GM12864 (cell line): Measurements from ENCODE around the gene OTOGL.

Experiments used
- DNase-seq: peaks from one replicate; pipeline ENCODE4 v3.0.0-alpha.2; 2011; ENCODE audit warnings: low read depth
- H3K4me3 ChIP-seq: 2 replicates; pipeline ENCODE4 v1.5.1; 2011; ENCODE audit warnings: mild to moderate bottlenecking, low read depth, low read length, control low read depth
- CTCF ChIP-seq: IDR thresholded peaks from 2 replicates; pipeline ENCODE4 v1.5.1; 2011; ENCODE audit warnings: low read depth, mild to moderate bottlenecking, moderate library complexity, low read length, control low read depth, inconsistent platforms; ENCODE audit errors: missing control alignments

The OTOGL gene

GRCh38 chr12:80411787-80412186, 312.4 kb downstream of the OTOGL start:
- DNase-seq, result no peak
- TF ChIP-seq CTCF, result no peak

GRCh38 chr12:80412343-80412953, 313.1 kb downstream of the OTOGL start:
- TF ChIP-seq CTCF, result peak; percentile 53
- peak; percentile 19 for DNase-seq
- no peak overlapping the region for H3K4me3 ChIP-seq

More at GRCh38 chr12:80411787-80412186, 312.4 kb downstream of the OTOGL start:
- H3K4me3 ChIP-seq, result no peak overlapping the region

DNA sequence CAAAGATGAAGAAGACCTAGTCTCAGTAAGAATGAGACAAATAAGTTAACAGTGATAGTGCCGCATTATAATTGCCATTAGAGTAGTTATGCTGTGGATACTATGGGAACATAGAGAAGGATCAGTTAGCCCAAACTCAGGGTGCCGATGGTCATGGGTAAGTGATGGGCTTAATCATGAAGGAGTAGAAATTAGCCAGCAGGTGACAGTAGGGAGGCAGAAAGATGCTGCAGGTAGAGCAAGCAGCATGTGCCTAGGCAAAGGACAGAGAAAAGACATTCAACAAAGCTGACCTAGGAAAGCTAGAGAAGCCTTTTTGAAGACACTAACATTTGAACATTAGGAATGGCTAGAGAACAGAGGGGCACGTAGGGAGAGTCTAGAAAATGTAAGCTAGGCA, 314.1 kb downstream of the OTOGL start:
- no peak overlapping the region for H3K4me3 ChIP-seq
- no peak for TF ChIP-seq CTCF
- DNase-seq, result no peak

DNA sequence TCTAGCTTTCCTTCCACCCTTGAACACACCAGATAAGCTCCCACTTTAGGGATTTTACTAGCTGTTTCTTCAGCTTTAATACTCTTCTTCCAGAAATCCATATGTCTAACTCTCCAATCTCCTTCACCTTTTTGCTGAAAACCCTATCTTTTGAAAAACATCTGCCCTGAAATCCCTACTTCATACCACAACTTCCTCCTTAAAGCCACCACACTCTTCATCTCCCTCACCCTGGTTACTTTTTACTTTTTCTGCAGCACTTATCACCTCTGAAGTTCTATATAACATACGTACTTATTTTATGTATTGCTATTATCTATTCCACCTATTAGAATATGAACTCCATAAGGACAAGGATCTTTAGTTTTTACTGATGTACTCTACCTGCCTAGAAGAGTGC, 316.1 kb downstream of the OTOGL start:
- no peak for DNase-seq
- no peak for TF ChIP-seq CTCF
- no peak overlapping the region for H3K4me3 ChIP-seq

GRCh38 chr12:80419644-80420043, 320.3 kb downstream of the OTOGL start:
- no peak overlapping the region for H3K4me3 ChIP-seq
- no peak for DNase-seq
- no peak for TF ChIP-seq CTCF

- TF ChIP-seq CTCF, result no peak
- DNase-seq, result no peak
- no peak overlapping the region for H3K4me3 ChIP-seq
Observed at GRCh38 chr12:80420075-80420474, 320.7 kb downstream of the OTOGL start.

DNA sequence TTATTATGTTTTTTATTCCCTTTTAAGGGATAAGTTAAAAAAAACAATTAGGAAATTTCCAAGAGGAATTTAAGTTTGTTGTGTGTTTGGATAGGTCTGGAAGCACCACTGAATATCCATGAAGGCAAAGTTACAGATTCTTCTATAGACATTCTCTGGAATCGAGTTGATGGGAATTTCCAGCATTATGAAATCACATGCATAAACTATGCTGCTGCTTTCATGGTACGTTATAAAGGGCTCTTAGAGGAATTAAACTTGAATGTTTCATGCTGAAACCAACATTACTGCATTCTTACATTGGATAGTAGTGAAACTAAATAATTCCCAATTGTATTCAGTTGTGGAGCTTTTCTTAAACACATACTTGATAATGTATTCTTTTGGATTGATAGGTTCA, 323.2 kb downstream of the OTOGL start:
- no peak for DNase-seq
- H3K4me3 ChIP-seq, result no peak overlapping the region
- no peak for TF ChIP-seq CTCF
